Measurements from ENCODE around the gene LRRC3.

LRRC3 gene

DNA sequence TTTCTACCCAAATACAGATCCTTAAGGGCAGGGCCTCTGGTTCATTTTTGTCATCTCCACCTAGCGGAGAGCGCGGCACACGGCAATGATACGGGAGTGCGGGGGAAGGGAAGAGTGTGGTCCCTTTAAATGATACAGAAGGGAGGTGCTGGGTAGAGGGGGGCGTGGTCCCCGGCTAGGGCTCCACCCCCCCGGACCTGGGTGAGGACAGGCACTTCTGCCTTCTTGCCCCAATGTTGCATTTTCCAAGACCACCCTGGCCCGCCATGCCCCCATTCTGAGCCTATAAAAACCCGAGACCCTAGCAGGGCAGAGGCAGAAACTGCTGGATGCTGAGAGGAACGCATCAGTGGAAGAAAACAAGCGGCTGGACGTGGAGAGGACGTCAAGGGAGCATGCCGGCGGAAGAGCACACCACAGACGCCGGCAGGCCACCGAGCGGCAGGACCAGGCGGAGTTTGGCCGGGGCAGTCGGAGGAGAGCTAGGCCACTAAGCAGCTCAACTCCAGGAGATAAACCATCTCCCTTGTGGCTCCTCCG, 30.0 kb downstream of the LRRC3 start:
- TF ChIP-seq, protein P1, sequence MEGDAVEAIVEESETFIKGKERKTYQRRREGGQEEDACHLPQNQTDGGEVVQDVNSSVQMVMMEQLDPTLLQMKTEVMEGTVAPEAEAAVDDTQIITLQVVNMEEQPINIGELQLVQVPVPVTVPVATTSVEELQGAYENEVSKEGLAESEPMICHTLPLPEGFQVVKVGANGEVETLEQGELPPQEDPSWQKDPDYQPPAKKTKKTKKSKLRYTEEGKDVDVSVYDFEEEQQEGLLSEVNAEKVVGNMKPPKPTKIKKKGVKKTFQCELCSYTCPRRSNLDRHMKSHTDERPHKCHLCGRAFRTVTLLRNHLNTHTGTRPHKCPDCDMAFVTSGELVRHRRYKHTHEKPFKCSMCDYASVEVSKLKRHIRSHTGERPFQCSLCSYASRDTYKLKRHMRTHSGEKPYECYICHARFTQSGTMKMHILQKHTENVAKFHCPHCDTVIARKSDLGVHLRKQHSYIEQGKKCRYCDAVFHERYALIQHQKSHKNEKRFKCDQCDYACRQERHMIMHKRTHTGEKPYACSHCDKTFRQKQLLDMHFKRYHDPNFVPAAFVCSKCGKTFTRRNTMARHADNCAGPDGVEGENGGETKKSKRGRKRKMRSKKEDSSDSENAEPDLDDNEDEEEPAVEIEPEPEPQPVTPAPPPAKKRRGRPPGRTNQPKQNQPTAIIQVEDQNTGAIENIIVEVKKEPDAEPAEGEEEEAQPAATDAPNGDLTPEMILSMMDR (conservative IDR thresholded peaks at IDR 0.05) = no peak
- H3K27ac ChIP-seq = no peak overlapping the region

GRCh38 chr21:44485796-44486195, 30.5 kb downstream of the LRRC3 start:
- H3K27ac ChIP-seq = no peak overlapping the region
- TF ChIP-seq, protein P1 (conservative IDR thresholded peaks at IDR 0.05) = no peak

DNA sequence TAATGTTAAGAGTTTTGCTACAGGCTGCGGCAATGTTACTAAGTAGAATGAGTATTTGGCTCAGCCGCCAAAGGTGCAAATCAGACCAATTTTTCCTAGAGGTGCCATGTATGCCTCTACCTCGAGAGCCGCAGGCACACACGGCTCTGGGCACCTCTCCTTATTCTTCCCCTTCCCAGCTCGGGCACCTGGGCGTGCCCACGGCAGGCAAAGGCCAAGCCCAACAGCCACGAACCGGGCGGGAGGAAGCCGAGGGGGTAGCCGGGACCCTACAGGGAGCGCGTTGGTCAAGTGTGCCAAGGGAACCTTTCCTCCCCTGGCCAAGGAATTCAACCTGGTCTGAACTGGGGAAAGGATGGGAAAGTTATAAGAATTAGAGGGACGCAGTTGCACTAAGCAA, 31.0 kb downstream of the LRRC3 start:
- H3K27ac ChIP-seq = no peak overlapping the region
- TF ChIP-seq, protein P1 (conservative IDR thresholded peaks at IDR 0.05) = no peak

DNA sequence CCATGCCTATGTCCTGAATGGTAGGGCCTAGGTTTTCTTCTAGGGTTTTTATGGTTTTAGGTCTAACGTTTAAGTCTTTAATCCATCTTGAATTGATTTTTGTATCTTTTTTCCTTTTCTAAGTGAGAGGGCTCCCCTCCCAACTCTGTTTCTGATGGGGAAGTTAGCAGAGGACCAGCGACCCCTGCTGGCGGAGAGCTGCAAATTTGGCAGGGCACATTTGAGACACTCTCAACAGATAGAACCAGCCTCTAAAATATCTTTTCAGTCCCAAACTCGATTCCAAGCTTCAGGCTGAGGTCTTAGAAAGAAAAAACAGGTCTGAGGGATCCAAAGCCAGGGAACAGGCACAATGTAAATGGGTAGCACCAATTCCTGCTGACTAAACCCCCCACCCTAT, 32.5 kb downstream of the LRRC3 start:
- no peak overlapping the region for H3K27ac ChIP-seq
- TF ChIP-seq, protein P1 (conservative IDR thresholded peaks at IDR 0.05) = peak; percentile 59

- TF ChIP-seq, protein P1 (conservative IDR thresholded peaks at IDR 0.05) = peak; percentile 26; the same call in 1 of the 2 replicates
- no peak overlapping the region for H3K27ac ChIP-seq
These were observed 34.7 kb downstream of the LRRC3 start for GRCh38 chr21:44489962-44490361.

DNA sequence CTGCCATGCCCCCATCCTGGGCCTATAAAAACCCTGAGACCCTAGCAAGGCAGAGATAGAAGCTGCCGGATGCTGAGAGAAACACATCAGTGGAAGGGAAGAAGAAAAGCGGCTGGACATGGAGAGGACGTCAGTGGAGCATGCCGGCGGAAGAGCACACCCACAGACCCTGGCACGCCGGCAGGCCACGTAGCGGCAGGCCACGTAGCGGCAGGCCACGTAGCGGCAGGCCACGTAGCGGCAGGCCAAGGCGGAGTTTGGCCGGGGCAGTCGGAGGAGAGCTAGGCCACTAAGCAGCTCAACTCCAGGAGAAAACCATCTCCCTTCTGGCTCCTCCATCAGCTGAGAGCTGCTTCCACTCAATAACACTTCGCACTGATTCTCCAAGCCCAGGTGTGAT, 35.1 kb downstream of the LRRC3 start:
- TF ChIP-seq, protein P1 (conservative IDR thresholded peaks at IDR 0.05) = no peak
- no peak overlapping the region for H3K27ac ChIP-seq

- H3K27ac ChIP-seq = no peak overlapping the region
- TF ChIP-seq, protein P1 (conservative IDR thresholded peaks at IDR 0.05) = no peak
These were observed 35.5 kb downstream of the LRRC3 start for GRCh38 chr21:44490816-44491215.
